GM21737 (cell line): ENCODE data around the gene NGEF.

Source experiments
- ATAC-seq: cut with Tn5 transposase; IDR thresholded peaks from one replicate; pipeline ENCODE4 v1.9.1; 2021; ENCODE audit warnings: mild to moderate bottlenecking, moderate library complexity; ENCODE audit not compliant: unreplicated experiment

The NGEF gene

DNA sequence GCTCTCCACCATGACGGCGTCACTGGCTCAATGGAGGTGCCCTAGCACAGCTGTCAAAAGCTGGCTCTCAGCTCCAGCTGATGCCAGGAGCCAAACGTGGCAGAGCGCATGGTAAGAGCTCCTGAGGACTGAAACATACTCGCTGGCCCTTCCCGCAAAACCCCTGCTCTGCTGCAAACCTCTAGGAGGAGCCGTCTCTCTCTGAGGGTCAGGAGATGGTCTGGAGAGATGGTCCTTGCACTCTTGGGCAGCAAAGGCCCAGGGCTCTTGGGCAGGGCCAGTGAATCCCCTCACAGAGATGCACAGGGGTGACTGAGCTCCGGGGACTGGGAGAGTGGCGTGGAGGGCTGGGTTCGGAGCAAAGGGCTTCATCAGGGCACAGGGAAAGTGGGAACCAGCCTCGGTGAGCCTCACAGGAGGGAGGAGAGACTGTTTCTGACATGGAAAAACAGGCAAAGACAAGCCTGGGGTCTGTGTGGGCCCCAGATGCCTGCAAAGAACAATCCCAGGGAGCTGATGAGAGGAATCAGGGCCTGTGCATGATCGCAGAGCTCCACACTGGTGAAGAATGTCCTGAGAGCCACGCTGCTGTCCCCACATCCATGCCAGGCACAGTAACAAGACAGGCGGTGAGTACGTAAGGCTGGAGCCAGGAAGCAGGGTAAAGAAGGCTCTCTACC, 125.7 kb downstream of the NGEF start:
- no peak for ATAC-seq

DNA sequence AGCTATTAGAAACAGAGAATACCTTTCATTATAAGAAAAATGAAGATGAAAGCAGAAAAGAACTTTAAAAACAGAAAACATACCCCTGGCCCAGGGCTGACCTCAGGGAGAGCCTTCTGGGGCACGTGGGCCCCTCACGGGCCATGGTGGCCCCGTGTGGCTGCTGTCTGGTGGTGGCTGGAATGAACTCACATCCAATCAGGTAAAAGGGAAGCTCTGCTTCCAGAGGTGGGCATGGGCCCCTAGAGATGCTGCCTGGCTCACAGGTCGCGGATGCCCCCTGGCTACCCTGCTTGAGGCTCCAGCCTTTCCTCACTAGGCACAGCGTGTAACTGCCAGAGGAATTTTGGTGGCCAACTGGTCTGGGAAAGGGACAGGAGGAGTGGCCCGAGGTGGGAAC, 126.4 kb downstream of the NGEF start:
- no peak for ATAC-seq

DNA sequence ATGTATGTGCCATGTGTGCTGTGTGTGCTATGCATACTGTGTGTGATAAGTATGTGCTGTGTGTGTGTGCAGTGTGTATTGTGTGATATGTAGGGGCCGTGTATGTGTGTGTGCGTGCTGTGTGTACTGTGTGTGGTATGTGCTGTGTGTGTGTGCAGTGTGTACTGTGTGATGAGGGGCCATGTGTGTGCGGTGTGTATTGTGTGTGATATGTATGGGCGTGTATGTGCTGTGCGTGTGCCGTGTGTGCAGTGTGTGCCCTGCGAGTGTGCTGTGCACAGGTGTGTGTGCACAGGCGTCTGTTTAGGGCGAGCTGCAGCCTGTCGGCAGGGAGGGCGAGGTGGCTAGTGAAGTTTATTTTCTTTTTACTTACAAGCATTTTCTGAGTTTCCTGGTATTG, 126.9 kb downstream of the NGEF start:
- ATAC-seq: no peak

DNA sequence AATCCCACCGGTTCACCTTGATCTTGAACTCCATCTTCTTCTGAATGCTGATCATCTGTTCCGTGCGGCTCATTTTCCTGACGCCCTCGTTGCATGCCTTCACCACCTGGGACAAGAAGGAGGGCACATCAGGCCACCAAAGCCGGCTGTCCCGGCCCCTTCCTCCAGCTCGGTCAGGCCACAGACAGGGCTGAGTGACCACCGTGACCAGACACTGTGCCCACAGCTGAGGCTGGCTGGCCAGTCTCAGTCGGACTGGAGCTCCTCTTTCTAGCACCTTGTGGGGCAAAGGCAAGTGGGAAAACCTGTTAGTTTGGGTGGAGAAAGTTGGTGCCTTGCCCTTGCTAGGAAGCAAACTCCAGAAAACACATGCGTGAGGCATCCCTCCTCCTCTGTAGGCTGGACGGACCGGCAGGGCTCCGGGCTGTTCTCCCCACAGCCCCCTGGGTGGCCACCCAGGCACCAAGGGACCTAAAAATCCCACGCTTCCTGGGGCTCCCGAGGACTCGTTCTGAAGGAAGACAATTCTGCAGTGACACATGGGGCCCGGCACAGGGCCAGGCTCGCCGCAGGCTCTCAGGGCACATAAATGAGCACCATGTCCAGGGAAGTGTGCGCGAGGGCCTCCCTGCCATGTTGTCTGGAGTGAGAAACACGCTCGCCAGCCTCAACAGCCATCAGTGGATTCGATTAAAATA, 127.6 kb downstream of the NGEF start:
- ATAC-seq: no peak

GRCh38 chr2:232884549-232885263, 128.3 kb downstream of the NGEF start:
- no peak for ATAC-seq

- ATAC-seq: no peak
Measured at GRCh38 chr2:232884001-232884421, 129.0 kb downstream of the NGEF start.

DNA sequence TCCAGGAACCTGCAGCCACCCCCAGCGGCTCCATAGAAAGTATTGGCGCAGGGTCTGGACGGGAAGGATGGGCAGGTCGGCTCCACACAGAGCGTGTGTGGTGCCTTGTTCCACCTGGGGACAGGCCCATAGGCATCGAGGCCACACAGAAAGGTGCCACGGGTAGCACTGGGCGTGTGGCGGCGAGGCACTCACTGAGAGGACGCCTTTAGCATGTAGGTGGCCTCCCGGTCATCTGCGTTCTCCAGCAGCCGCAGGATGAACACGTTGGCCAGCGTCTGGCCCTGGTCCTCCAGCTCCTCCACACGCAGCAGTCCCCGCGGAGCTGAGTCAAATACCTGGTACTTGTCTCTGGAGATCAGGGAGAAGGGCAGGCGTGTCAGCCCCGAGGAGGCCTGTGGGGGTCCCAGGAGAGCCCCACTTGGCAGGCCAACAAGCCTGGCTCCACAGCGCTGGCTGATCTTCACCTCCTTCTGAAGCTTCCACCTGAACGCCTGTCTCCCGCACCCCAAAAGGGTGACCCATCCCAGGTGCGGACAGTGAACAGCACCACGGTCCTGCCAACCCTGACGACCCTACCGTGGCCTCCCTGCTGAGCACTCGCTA, 129.8 kb downstream of the NGEF start:
- ATAC-seq: no peak

- no peak for ATAC-seq
Measured at GRCh38 chr2:232882505-232883115, 130.4 kb downstream of the NGEF start.

DNA sequence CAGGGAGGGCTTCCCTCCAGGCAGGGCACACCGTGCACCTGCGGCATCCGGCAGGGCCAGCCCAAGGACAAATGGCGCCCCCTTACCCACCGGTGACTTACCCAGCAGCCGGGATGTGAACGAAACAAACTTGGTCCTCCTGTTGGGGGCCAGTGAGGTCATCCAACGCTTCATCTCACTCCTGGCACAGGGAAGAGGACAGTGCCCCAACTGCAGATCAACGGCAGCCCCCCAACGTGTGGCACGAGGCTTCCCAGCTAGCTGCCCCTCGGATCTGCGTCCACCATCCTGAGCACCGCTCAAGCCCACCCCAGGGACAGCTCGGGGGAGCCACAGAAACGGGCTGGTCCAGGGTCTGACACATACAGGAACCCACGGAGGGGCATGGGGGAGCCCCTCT, 131.0 kb downstream of the NGEF start:
- no peak for ATAC-seq

DNA sequence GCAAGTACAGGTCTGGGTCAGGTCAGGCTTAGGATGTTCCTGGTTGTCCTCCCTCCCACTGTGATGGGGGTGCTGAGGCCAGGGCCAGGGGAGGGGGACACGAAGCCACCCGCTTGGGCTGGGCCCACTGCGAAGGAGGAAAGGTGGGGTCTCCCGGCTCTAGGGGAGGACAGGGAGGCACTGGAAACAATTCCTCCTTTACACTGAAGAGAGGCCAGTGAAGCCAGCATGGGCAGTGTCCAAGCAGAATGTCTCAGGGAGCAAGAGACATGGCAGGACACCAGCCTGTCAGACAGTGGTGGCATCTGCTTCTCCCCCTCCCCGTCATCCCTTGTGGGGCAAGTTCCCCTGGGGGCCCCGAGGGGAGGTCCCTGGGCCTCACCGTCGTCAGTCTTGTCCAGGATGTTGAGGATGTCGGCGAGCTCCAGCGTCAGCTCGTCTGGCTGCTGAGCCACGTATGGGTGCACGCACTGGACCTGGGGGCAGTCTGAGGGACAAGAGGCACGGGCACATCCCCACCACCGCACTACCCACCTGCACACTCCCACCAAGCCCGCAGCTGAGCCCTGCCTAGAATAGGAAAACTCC, 132.2 kb downstream of the NGEF start:
- no peak for ATAC-seq

DNA sequence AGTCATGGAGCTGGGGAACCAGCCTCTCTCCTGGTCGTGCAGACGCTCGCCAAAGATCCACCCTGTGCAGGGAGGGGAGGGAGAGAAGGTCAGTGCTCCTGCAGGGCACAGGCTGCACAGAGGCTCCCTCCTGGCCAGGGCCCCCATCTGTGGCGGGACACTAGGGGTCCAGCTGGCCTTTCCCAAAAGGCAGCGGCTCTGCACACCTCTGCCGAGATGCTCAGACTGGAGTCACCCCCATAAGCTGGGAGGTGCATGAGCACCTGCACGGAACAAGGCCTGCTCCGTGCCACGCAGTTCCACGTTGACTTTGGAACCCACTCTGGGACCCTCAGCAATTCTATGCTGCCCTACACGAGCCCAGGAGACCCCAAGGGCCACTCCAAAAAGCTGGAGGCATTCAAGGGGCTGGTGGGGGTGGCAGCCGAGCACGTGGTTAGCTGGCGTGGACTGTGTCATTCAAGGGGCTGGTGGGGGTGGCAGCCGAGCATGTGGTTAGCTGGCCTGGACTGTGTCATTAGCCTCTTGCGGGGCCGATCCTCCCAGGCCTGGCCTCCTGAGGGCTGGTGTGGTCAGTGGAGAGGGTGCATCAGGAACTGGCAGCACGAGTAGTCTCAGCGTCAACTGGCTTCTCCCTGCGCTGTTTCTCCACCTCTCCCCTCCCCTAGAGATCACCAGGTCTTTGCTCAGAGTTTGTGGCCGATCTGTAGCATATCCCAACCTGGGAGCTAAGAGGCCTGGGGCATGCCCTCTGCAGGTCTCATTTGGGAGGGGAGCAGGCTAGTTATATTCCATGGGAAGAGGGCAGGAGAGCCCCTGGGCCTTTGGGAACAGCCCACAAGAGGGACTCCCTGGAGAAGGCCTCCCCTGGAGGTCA, 133.2 kb downstream of the NGEF start:
- no peak for ATAC-seq

DNA sequence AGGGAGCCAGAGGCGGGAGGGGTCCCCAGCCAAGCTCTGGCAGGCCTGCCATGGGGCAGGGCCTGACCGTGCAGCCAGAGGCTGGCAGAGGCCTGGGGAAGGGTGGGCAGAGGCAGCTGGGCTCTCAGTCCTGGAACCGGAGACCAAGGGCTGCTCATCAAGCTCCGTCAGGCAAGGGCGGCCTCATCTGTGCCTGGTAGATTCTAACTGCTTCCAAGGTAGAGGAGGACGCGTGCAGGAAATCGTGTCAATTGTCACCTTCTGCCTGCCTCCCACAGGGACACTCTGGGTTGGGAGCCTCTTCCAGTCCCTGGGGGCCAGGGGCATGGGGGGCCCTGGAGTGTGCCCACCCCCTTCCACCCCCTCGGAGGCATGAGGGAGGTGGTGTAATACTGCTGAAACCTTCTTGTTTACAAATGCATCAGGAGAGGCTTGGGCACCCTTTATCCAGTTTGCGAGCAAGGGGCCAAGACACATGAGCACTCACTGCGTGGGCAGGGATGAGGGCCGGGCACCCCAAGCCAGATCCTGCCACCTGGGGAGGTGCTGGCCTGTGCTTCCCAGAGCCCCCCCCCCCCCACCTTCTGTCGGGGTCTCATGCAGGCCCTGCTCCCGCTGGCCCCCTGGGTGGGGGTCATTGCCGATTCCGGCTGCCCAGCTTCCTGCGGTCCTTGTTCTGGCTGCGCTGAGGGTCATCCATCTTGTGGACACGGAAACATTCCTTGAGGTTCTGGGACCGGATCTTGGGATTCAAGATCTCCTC, 134.0 kb downstream of the NGEF start:
- no peak for ATAC-seq

GRCh38 chr2:232877940-232878511, 135.0 kb downstream of the NGEF start:
- ATAC-seq: no peak

DNA sequence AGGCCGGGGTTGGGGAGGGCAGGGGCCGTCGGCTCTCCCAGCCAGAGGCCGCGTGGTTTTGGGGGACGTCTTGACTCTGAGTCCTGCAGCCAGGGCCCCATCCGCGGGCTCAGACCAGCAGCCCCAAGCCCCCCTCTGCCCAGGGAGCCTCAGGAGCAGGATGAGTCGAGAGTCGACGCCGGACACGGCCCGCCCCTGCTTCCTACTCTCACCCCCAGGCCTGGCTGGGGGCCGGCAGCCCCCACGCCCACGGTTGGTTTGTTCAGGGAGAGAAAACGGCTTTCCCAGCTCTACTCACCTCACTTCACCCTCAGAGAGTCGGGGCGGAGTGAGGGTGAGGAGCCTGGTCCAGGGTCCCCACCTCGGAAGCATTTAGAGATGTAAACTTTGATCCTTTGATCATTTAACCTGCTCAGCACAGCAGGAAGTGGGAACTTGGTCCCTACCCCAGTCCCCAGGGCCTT, 136.0 kb downstream of the NGEF start:
- no peak for ATAC-seq

DNA sequence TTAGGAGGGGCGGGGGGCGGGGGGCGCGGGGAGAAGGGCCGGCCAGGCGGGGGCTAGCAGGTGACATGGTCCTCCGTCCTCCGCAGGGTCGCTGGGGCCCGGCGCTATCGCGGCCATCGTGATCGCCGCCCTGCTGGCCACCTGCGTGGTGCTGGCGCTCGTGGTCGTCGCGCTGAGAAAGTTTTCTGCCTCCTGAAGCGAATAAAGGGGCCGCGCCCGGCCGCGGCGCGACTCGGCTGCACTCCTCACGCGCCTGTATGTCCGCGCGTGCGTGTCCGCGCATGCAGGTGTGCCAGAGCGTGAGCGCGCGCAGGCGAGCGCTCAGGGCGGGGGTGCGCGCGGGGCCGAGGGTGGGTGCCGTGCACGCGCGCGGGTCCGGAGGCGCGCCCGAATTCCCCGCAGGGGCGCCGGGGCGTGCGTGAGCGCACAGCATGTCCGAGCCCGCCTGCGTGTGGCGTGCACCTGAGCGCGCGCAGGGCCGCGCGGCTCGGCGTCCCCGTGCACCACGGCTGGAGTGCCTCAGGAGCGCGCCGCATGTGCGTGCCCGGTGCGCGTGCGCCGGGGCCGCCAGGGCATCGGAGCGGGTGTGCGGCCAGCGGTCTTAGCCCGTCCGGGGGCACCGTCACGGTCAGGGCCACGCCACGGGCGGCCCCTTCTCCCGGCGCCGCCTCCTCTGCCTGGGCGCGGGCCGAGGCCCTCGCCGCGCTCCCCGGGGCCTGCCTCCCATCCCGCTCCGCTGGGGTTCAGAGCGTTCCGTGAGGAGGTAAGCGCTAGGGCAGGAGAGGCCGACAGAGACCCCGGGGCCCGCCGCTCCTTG, 136.7 kb downstream of the NGEF start:
- ATAC-seq: no peak

DNA sequence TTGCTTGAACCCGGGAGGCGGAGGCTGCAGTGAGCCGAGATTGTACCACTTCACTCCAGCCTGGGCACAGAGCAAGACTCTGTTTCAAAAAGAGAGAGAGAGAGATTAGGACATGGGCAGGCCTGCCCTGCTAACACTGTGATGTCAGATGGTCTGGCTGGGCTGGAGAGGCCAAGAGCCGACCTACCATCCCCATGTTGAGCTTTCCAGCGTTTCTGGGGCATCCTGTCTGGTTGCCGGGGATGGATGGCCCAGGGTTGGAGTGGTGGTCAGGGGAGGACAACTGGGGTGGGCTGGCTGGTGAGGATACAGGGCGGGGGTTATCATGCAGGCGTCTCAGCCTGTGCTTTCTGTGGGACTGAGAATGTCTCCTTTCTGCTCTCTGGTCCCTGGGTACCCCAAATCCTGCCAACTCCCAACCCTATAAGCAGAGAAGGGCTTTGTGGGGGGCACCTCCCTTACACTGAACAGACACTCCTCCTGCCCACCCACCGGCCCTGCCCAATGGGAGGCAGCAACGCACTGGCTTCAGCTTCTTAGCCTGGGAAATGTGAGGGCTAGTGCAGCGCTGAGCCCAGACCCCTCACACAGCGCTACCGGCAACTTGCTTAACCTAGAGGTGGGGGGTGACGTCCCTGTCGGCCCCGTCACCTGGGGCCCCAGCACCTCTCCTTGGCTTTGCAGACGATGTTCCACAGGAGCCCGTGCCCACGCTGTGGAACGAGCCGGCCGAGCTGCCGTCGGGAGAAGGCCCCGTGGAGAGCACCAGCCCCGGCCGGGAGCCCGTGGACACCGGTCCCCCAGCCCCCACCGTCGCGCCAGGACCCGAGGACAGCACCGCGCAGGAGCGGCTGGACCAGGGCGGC, 137.6 kb downstream of the NGEF start:
- ATAC-seq: no peak

GRCh38 chr2:232874677-232875223, 138.3 kb downstream of the NGEF start:
- no peak for ATAC-seq
